CD4-positive, alpha-beta T cell treated with Interferon alpha-2 for 1 hour (primary cell): ENCODE measurements around the gene KIF21B.
"Not testable (repeated sequence)": the region's sequence is repeated elsewhere in the genome, so short reads cannot be mapped to it uniquely, and the experiment has no call there.

Source experiments
- DNase-seq, 2 donors: peaks; one replicate each; pipeline ENCODE4 v3.0.0-alpha.2; 2020 to 2022

Gene KIF21B

DNA sequence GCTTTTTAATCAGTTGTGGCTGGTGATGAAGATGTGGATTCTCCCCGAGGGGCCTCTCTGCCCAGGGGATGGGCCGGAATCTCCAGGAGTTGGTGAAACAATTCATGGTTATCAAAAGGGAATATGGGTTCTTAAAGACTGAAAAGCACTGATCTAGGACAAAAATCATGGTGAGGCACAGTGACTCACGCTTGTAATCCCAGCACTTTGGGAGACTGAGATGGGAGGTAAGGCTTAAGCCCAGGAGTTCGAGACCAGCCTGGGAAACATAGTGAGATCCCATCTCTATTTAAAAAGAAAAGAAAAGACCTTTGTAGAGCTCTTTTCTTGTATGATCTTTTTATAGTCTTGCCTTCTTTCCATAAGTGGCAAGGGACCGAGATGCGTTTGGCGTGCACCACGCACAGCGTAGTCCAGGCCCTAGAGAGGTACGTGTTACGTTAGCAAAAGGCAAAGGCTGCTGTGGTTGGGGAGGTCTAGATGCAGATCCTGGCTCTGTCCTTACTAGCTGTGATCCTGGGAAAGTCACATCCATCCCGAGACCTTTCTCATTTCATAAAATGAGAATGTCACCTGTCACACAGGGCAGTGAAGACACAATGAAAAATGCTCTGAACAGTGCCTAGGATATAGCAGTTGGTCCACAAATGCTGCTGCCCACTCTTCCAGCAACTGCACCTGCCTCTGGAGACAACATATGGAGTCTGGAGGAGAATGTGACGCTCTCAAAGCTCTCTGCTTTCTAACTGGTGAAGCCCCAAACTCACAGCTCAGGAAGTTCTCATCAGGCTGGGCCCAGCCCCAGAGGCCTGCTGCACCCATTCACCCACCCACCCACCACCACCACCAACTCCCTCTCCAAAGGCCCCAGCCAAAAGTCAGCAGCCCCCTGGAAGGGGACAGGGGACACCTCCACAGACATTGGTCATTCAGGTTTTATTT, 54.8 kb downstream of the KIF21B start:
- no peak for DNase-seq

DNA sequence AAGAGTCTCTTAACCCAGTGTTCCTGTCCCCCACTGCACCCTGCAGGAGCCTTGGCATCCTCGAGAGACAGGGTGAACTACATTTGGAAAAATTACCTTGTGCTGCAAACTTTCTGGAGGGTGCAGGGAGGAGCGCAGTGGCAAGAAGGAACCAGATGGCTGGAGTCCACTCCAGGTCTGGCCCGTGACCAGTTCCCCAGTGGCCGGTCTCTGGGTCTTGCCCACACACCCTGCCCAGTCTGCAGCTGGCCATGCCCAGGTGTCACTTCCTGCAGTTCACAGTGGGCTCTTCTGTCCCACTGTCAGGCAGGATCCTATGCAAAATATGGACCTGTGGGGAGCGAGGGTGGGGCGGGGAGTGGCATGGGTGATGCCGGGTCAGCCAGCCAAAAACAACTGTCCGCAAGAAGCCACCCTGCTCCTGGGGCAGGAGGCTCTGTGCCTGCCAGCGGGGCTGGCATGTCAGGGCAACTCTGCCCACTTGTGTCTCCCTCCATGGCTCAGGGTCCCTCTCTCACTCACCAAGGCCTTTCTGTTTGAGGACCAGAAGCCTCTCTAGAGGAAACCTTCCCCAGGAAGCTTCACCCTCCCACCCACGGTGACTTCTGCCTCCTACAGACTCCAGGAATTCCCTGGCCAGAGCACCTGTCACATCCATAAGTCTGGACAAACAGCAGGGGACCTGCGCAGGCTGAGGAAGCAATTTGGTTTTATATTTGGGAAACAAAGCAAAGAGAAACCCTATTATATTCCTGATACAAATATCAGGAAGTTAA, 55.6 kb downstream of the KIF21B start:
- DNase-seq, result no peak

DNA sequence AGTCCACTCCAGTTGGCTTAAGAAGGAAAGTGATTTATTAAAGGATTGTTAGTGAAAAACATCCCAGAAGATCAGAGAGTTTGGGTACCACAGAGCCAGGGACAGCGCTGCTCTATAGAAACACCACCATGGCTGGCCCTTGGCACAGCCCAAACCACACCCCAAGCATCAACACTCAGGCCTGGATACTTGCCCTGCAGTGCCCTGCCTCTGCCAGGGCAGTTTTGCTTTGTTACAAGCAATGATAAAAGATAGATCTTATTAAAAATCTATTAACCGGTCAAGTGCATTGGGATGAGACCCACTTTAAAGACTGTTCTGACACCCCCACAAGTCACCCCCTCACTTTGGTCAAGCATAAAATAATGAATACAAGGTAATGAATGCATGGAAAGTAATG, 56.6 kb downstream of the KIF21B start:
- no peak for DNase-seq

DNA sequence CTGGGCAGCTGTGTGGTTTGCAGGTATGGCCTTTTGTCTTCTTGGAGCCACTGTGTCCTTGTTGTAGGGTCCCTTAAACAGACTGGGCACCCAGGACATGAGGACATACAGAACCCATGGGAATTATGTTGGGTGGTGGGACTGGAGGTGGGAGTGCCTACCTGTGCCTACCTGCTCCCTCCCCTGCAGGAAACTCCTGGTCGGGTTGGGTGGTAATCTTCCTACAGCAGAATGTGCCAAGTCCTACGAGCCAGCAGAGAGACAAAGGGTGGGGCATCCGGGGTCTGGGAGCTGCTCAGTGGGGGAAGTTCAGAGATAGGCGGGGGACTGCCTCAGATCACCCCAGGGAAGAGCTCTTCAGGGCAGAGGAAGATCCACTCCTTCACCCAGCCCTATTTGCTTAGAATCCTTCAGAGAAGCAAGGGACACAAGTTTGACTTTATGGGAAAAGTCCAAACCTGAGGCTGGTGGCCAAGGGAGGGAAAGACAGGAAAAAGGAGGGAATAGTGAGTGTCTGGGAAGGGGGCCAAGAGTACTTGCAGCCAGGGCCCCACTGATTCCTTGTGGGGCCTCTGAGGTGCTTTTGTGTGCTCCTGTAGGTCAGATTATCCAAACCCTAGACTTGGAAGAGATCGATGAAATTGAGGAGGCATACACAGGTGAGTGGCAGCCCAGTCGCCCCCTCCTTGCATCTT, 58.3 kb downstream of the KIF21B start:
- no peak for DNase-seq

DNA sequence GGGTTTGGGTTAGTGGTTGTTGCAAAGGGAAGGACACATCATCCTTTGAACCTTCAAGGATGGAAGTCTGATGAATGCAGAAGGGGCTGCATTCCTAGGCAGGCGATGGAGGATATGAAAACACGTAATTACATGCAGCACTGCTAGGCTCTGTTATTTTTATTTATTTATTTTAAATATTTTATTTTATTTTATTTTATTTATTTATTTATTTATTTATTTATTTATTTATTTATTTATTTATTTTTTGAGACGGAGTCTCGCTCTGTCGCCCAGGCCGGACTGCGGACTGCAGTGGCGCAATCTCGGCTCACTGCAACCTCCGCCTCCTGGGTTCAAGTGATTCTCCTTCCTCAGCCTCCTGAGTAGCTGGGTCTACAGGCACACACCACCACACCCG, 59.6 kb downstream of the KIF21B start:
- DNase-seq, result not testable (repeated sequence)

DNA sequence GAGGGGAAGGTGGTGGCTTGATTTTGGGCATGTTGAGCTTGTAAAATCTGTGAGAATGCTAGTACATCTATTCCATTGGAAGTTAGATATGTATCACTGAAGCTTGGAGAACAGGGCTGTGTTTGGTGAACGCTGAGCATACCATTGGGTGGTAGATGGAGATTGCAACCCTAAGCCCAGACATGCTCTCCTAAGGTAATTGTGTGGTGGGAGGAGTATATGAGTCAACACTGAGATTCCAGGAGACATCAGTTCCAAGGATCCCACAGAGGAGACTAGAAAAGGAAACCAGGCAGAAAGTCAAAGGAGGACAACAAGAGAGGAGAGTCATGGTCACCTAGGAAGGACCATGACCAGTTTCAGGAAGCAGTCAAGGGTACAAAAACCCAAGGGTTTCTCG, 60.4 kb downstream of the KIF21B start:
- no peak for DNase-seq

DNA sequence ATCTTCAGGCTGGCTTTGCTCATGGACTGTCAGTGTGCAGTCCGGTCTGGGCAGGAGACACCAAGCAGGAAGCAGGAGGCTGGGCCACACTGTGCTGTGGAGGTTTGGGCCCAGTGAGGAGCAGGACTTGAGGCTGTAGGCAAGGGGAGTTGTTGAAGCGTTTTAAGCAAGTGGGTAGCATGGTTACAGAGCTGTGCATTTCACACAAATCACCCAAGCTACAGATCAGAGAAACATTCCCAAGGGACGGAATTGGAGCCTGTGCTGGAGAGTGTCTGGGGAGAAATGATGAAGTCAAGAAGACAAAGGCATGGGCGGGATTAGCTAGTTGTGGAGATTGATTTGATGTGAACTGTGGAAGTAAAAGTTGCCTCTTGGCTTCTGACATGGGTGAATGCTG, 60.9 kb downstream of the KIF21B start:
- no peak for DNase-seq

DNA sequence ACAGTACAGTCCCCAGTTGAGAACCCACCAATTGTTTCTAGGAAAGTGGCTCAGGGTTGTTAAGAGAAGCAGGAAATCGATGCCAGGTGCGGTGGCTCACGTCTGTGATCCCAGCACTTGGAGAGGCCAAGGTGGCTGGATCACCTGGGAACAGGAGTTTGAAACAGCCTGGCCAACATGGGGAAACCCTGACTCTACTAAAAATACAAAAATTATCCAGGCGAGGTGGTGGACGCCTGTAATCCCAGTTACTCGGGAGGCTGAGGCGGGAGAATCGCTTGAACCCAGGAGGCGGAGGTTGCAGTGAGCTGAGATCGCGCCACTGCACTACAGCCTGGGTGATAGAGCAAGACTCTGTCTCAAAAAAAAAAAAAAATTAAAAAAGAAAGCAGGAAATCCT, 61.4 kb downstream of the KIF21B start:
- DNase-seq, result not testable (repeated sequence)

DNA sequence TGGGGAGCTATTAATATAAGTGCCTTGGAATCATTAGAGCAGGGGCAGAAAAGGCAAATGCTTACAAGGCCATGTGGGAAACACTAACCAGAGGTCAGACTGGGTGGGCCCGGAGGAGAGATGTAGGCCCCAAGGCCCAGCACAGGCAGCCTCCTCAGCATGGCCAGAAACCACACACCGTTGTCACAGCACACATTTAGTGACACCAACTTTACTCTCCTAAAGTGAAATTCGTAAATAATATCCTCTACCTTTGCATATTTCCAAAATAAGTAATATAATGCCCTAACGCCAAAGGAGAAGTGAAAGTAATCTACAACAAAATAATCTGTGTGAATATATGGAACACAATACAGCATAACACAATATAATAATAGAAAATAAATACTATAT, 62.6 kb downstream of the KIF21B start:
- DNase-seq, result no peak

DNA sequence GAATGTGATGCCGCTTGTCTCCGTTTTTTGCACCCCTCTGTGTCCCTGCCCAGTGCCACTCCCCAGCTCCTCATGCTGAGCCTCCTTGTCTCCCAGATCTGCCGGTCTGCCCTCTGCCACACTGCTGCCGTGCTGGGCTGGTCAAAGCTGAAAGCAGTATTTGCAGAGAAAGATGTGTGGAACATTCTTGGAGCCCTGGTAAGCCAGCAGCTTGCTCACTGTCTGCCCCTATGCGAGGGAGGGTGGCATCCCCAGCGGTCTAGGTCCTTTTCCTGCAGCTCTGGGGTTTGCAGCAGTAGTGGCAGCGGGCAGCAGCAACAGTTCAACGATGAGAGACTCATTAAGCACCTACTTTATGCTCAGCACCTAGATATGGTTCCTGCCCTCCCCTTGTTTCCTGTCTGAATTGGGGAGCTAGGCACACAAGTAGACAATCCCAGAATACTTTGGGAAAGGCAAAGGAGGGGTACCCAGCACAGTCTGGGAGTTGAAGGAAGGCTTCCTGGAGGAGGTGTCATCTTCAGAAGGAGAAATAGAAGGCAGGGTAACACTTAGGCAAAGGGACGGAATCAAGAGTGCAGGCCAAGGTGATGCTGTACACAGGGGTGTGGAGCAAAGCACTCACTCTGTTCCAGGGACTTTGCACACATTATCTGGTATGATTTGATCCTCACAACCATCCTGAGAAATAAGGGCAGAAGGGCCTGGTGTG, 63.1 kb downstream of the KIF21B start:
- no peak for DNase-seq

DNA sequence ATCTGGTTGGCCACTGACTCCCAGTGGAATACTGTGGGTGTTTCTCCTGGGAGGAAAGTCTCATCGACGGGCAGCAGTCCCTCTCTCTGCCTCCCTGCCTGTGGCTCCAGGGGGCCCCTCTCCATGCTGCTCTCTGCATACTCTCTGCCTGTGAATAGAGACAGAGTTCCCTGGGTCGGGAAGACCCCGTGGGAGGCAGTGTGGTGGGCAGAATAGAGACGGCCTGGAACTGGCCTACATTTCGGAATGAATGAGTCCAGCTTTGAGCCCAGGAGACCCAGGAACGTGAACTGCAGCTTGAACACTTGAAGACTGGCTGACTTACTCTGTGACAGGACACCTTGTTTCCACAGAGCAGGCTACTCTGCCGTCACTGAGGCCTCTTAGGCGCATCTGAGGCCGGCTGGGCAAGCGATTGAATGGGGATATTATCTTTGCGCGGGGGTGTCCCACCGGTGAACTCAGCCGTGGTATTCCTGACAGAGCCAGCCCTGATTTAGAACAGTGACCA, 64.0 kb downstream of the KIF21B start:
- DNase-seq, result no peak

DNA sequence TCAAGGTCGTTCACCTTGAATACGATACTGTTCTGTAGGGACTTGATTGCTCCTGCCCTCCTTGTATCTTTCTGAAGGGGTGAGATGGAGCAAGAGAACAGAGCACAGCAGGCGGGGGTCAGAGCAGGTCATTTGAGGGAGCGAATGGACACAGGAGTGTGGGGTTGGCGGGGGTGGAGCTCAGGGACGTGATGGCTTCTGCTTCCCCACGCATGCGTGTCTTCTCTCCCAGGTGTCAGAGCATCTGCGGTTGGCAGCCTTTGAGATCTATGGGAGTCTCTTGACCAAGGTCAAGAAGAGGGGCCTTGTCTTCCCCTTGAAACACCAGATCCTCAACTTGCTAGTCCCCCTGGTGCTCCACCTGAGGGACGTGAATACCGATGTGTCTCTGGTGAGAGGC, 64.9 kb downstream of the KIF21B start:
- no peak for DNase-seq

DNA sequence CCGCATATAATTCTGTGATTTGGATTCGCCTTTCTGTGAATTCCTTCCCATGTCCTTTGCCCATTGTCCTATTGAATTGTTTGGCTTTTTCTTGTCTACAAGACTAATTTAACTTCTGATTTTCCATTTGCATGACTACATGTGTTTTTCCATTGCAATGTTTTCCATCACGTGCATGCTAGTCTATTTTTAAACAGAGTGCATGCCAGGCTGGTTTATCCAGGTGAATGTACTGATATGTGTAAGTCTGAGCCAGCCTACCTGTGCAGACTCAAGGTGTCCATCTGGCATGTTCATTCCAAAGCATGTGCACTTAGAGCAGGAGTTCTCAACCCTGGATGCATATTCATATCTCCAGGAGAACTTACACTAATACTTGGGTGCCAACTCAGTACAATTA, 69.1 kb downstream of the KIF21B start:
- DNase-seq, result no peak

DNA sequence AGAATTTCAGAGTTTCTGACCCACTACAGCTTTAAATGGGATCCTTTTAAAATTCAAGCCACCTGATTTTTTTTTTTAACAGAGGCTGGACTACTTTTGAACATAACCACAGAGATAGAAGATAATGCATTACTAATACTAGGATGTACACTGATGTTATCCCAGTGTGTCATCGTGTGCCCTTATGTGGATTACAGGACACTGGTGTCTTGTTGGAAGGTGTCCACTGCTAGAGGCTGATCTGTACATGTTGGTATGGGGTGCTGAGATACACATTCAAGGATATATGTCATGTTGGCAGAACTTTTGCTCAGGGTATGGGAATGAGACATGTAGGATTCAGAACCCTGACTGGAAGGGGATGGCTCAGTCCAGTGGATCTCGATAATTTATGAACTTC, 72.5 kb downstream of the KIF21B start:
- DNase-seq, result no peak

DNA sequence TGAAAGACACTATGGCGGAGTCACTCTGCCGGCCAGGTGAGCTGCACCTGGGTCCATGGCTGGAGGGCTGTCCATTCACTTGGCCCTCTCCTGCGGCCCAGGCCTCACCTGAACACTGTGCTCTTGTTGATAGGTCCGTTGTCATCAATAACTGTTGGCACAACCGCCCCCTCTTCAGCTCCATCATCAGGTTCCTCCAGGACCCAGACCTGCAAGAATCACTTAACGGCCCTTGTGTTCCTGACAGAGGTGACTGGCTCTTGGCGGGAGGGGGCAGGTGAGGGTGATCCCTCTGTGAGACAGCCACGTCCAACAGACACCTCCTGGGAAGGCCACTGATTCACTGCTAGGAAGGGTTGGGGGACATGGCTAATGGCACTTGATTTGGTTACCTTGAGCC, 73.9 kb downstream of the KIF21B start:
- no peak for DNase-seq

DNA sequence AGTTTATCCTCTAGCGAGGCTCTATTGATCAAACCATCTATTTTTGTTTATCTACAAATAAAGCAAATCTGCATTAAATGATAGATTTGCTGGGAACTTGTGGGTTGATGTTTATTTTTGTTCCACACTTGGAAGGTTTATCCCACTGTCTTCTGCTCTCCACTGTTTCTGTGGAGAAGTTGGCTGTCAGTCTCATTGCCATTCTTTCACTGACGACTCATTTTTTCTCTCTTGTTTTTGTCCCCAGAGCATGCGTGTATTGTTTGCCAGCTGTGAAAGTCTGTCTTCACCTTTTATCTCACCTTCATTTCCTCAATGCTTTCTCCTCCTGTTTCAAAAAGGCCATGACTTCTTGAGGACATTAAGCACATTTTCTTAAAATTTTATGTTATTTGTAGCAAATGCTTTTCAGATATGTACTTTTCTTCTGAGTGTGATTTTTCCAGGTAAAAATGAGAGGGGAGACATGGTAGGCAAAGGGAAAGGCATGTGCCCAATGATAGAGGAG, 76.4 kb downstream of the KIF21B start:
- DNase-seq, result no peak

DNA sequence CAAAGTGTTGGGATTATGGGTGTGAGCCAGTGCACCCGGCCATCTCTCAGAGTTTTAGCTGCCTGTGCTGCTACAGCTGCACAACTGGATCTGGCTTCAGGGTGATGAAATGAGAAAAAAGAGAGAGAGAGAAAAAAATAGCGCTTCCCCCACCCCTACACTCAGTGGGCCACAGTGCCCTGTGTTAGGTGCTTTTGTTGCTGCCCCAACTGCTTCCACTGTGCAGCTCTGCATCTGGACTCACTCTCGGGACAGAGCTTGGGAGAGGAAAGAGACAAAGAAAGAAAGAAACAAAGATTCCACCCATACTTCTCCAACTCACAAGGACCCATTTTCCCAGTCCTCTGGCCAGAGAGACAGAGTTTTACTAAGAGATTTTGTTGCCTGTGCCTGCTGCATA, 78.4 kb downstream of the KIF21B start:
- DNase-seq, result no peak

DNA sequence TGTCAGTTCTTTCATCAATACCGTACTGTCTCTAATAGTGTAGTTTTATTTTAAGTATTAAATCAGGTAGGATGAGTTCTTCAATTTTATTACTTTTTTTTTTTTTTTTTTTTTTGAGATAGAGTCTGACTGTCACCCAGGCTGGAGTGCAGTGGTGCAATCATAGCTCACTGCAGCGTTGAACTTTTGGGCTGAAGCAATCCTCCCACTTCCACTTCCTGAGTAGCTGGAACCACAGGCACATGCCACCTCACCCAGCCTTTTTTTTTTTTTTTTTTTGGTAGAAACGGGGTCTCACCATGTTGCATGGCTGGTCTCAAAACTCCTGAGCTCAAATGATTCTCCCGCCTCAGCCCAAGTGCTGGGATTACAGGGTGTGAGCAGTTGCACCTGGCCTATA, 84.6 kb downstream of the KIF21B start:
- DNase-seq, result peak; percentile 11 to 28

DNA sequence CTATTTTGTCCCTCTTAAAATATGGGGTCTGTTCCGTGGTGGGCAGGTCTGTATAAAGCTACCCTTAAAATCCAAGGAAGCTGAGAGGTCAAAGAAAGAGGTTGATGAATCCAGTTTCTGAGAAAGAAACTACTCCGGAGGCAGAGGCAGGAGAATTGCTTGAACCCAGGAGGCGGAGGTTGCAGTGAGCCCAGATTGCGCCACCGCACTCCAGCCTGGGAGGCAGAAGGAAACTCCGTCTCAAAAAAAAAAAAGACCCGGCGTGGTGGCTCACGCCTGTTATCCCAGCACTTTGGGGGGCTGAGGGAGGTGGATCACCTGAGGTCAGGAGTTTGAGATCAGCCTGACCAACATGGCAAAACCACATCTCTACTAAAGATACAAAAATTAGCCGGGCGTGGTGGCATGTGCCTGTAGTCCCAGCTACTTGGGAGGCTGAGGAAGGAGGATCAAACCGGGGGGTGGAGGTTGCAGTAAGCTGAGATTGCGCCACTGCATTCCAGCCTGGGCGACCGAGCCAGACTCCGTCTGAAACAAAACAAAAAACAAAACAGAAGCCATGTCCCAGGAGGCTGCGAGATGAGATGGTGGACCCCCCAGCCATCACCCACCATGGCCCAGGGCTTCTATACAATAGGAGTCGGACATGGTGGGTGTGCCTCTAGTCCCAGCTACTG, 88.1 kb downstream of the KIF21B start:
- DNase-seq, result not testable (repeated sequence)

DNA sequence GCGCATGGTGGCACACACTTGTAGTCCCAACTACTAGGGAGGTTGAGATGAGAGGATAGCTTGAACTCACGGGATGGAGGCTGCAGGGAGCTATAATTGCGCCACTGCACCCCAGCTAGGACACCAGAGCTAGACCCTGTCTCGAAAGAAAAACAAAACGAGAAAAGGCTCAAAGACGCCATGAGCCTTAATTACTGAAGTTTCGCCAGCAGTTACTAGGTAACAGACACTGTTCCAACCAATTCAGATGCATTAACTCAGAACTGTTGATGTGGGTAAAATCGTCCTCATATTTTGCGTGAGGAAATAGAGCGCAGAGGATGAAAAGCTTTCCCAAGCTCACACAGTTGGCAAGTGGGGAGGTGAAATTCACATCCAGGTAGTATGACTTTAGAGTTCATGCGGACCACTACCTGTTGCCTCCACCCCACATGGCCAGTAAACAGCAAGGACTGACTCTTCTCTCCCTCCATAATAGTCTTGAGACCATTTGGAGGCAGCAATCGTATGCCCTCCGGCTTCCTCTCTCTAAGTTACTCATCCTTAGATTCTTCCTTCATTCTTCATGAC, 88.8 kb downstream of the KIF21B start:
- no peak for DNase-seq

DNA sequence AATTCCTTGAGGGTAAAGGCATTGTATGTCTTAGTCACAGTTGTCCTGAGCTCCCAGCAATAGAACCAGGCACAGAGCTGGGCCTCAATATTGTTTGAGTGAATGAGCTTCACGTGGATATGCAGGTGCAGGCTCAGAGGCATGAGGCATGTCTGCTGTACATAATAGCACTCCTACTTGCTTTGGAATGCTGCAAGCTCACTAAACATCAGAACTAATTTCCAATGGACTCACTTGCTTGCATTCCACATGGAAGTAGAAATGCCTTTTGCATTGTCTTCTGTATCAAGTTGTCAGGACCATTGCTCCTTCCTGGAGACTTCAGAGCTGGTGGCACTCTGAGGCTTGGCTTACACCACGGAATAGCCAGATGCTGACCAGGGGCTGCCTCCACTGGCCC, 91.7 kb downstream of the KIF21B start:
- no peak for DNase-seq
